ENCODE measurements around the gene SMS. TPM values are rescaled to one million over a fixed set of nuclear protein-coding genes. Genes with fewer than 3 reads are reported as not detected.

Gene SMS
- polyA plus RNA-seq, 1 donor from 2014 or later: 53.0 TPM

GRCh38 chrX:22025751-22026150 lies 85.2 kb downstream of the SMS start:
- H3K27ac Mint-ChIP-seq: peak overlapping the region in 1 of 3 donors; percentile 82
- H3K27me3 Mint-ChIP-seq: no peaks in the 10 kb centered on the region
- H3K36me3 Mint-ChIP-seq: no peaks in the 10 kb centered on the region
- peaks cover 5 to 8% (median 7%) of the 10 kb centered on the region in 3 donors for H3K4me1 Mint-ChIP-seq
- H3K9me3 Mint-ChIP-seq: no peaks in the 10 kb centered on the region
- no peak overlapping the region for H3K4me3 Mint-ChIP-seq

DNA sequence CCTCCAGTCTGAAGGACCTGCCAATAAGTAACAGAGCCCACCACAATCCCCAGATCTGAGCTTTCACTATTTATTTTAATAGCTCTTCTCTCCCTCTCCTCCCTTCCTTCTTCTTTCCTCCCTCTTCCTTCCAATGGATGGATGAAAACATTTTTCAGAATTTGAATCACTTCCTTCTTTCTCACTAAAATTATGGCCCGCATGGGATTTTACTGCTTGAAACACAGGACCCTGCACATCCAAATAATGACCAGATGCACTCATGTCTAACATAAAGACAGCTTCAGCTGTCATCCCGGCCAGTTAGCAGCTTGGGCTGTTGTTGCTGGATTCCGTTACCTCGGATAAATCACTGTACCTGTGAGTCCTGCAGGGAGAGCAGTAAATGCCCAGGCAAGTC lies 86.2 kb downstream of the SMS start:
- Mint-ChIP-seq H3K9me3 (no peaks in the 10 kb centered on the region), H3K27ac (no peak overlapping the region), H3K27me3 (no peaks in the 10 kb centered on the region), H3K4me1 (peaks cover 5 to 8% (median 7%) of the 10 kb centered on the region in 3 donors), H3K36me3 (no peaks in the 10 kb centered on the region), H3K4me3 (no peak overlapping the region)

GRCh38 chrX:22032084-22032483 lies 91.6 kb downstream of the SMS start, which contains the start of gene PHEX:
TSS of gene PHEX (plus strand) at chrX:22032325. CDS start at chrX:22033006, 681 bp downstream.
- H3K4me1 Mint-ChIP-seq: peaks cover 6 to 15% (median 7%) of the 10 kb centered on the region in 3 donors
- no peaks in the 10 kb centered on the region for H3K27me3 Mint-ChIP-seq
- H3K4me3 Mint-ChIP-seq: peak within 1 kb of the TSS in 1 of 4 donors; percentile 47
- H3K9me3 Mint-ChIP-seq: no peaks in the 10 kb centered on the region
- no peaks in the 10 kb centered on the region for H3K36me3 Mint-ChIP-seq
- H3K27ac Mint-ChIP-seq: no peak within 1 kb of the TSS

DNA sequence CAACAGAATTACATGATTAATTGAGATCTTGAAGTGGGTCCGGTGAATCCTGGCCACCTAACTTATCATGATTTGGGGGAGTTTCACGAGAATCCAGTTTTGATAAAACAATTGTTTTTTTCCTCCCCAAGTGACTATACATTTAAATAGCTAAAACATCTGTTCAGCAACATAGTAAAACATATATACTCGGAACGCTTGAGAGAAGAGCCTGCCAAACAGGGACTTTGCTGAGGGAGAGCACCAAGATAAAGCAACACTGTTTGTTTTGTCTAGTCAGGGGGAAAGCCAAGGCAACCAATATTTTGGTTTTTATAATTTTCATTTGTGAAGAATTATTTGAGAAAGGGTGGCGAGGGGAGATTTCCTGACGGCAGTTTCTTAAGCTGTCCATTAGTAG lies 92.0 kb downstream of the SMS start:
- no peaks in the 10 kb centered on the region for H3K9me3 Mint-ChIP-seq
- no peaks in the 10 kb centered on the region for H3K27me3 Mint-ChIP-seq
- no peak overlapping the region for H3K27ac Mint-ChIP-seq
- H3K36me3 Mint-ChIP-seq: no peaks in the 10 kb centered on the region
- H3K4me3 Mint-ChIP-seq: no peak overlapping the region
- peaks cover 6 to 15% (median 7%) of the 10 kb centered on the region in 3 donors for H3K4me1 Mint-ChIP-seq

- no peak overlapping the region for H3K4me3 Mint-ChIP-seq
- H3K9me3 Mint-ChIP-seq: no peaks in the 10 kb centered on the region
- H3K36me3 Mint-ChIP-seq: no peaks in the 10 kb centered on the region
- no peak overlapping the region for H3K27ac Mint-ChIP-seq
- no peaks in the 10 kb centered on the region for H3K27me3 Mint-ChIP-seq
- H3K4me1 Mint-ChIP-seq: peaks cover 6 to 15% (median 7%) of the 10 kb centered on the region in 3 donors
Observed at GRCh38 chrX:22033818-22034217, 93.3 kb downstream of the SMS start.

- Mint-ChIP-seq H3K4me3 (no peak overlapping the region), H3K36me3 (no peaks in the 10 kb centered on the region), H3K27ac (peak overlapping the region in 1 of 3 donors; percentile 67), H3K4me1 (peaks cover 0 to 8% (median 2%) of the 10 kb centered on the region in 3 donors), H3K9me3 (no peaks in the 10 kb centered on the region), H3K27me3 (no peaks in the 10 kb centered on the region)
Observed at GRCh38 chrX:22035236-22035635, 94.7 kb downstream of the SMS start.

- H3K4me3 Mint-ChIP-seq: no peak overlapping the region
- H3K9me3 Mint-ChIP-seq: no peaks in the 10 kb centered on the region
- H3K27me3 Mint-ChIP-seq: no peaks in the 10 kb centered on the region
- H3K27ac Mint-ChIP-seq: no peak overlapping the region
- peaks cover 0 to 4% (median under 1%) of the 10 kb centered on the region in 3 donors for H3K4me1 Mint-ChIP-seq
- H3K36me3 Mint-ChIP-seq: no peaks in the 10 kb centered on the region
Observed at GRCh38 chrX:22037225-22037624, 96.7 kb downstream of the SMS start.

DNA sequence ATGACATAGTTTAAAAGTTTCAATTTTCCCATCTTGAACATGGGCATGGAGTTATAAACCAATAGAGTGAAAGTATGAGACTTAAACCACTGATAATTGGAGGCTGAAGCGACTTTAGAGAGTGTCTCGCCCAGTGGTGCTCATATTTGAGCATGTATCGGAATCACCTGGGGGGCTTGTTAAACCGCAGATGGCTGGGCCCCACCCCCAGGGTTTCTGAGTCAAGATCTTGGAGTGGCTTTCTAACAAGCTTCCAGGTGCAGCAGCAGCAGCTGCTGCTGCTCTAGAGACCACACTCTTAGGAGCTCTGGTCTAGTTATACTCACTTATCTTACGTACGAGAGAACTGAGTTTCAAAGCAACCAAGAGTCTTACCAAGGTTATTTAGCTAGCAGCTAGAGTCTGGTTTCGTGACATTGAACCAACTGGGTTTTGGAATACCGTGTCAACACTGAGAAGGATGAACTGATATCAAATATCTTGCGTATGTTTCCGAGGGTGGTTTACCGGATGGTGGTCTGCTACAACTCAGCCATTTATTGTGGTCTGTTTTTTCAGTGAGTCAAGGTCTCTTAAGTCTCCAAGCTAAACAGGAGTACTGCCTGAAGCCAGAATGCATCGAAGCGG lies 97.5 kb downstream of the SMS start:
- H3K9me3 Mint-ChIP-seq: no peaks in the 10 kb centered on the region
- no peak overlapping the region for H3K4me3 Mint-ChIP-seq
- H3K27me3 Mint-ChIP-seq: no peaks in the 10 kb centered on the region
- H3K4me1 Mint-ChIP-seq: no peaks in the 10 kb centered on the region
- no peak overlapping the region for H3K27ac Mint-ChIP-seq
- H3K36me3 Mint-ChIP-seq: no peaks in the 10 kb centered on the region

GRCh38 chrX:22039541-22039940 lies 99.0 kb downstream of the SMS start:
- Mint-ChIP-seq H3K36me3 (no peaks in the 10 kb centered on the region), H3K4me1 (no peaks in the 10 kb centered on the region), H3K27me3 (no peaks in the 10 kb centered on the region), H3K27ac (no peak overlapping the region), H3K4me3 (no peak overlapping the region), H3K9me3 (no peaks in the 10 kb centered on the region)

DNA sequence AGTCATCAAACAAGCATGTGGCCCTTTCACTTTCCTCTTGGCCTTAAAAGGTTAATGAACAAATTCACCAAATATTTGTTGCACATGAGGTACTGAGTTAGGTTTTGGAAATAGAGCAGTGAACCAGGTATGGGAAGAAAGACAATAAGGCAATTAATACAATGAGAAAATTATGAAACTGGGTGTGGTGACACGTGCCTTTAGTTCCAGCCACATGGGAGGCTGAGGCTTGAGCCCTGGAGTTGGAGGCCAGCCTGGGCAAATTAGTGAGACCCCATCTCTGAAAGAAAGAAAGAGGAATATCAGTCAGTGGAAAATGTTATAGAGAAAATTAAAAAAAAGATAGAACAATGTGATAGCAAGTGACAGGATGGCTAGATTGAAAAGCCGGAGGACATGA lies 99.7 kb downstream of the SMS start:
- no peaks in the 10 kb centered on the region for H3K36me3 Mint-ChIP-seq

GRCh38 chrX:22041907-22042530 lies 101.5 kb downstream of the SMS start:
- H3K4me1 Mint-ChIP-seq: no peaks in the 10 kb centered on the region
- no peak overlapping the region for H3K27ac Mint-ChIP-seq
- H3K9me3 Mint-ChIP-seq: no peaks in the 10 kb centered on the region
- H3K27me3 Mint-ChIP-seq: peaks cover 2% of the 10 kb centered on the region
- H3K36me3 Mint-ChIP-seq: no peaks in the 10 kb centered on the region
- H3K4me3 Mint-ChIP-seq: no peak overlapping the region

More for the DNA sequence above, 99.7 kb downstream of the SMS start:
- no peaks in the 10 kb centered on the region for H3K4me1 Mint-ChIP-seq
- no peaks in the 10 kb centered on the region for H3K27me3 Mint-ChIP-seq
- no peak overlapping the region for H3K27ac Mint-ChIP-seq
- no peak overlapping the region for H3K4me3 Mint-ChIP-seq
- no peaks in the 10 kb centered on the region for H3K9me3 Mint-ChIP-seq

- no peak overlapping the region for H3K4me3 Mint-ChIP-seq
- H3K4me1 Mint-ChIP-seq: no peaks in the 10 kb centered on the region
- H3K27ac Mint-ChIP-seq: no peak overlapping the region
Observed at GRCh38 chrX:22043872-22044271, 103.4 kb downstream of the SMS start.

More at GRCh38 chrX:22043872-22044271, 103.4 kb downstream of the SMS start:
- peaks cover 2% of the 10 kb centered on the region for H3K27me3 Mint-ChIP-seq
- H3K36me3 Mint-ChIP-seq: no peaks in the 10 kb centered on the region
- no peaks in the 10 kb centered on the region for H3K9me3 Mint-ChIP-seq

Other genes starting within 250 kb of the SMS start
- gene SMPX, start 182.6 kb upstream of the SMS start, polyA plus RNA-seq: not detected
- gene MBTPS2, start 101.1 kb upstream of the SMS start, polyA plus RNA-seq: 3.5 TPM
- 0.43 TPM for gene YY2, start 84.7 kb upstream of the SMS start, polyA plus RNA-seq
- gene PHEX, start 91.6 kb downstream of the SMS start, polyA plus RNA-seq: 0.11 TPM